GM23338 (cell line): Measurements from ENCODE around the gene GNPTAB. TPM values are rescaled to one million over a fixed set of nuclear protein-coding genes. Genes with fewer than 3 reads are reported as not detected.

Experiments used
- ATAC-seq: fragments of 200-7000 bp; cut with Tn5 transposase; 3 replicates; pipeline ENCODE4 v1.9.1; 2020
- DNase-seq: peaks from one replicate; pipeline ENCODE4 v3.0.0-alpha.2; 2015; ENCODE audit warnings: low spot score
- H2AFZ ChIP-seq: fragments of 200-600 bp; sonication (generic); 2 replicates; pipeline ENCODE4 v1.8.0; 2016; ENCODE audit warnings: antibody characterized with exemption, mild to moderate bottlenecking, moderate library complexity
- H3F3A ChIP-seq: fragments of 200-600 bp; sonication (generic); replicated peaks from 2 replicates; pipeline ENCODE4 v1.8.0; 2017; ENCODE audit warnings: antibody characterized with exemption, mixed run types, low read depth
- H3K27ac ChIP-seq: fragments of 200-600 bp; sonication (generic); 2 replicates; pipeline ENCODE4 v1.6.1; 2016; ENCODE audit warnings: low read depth
- H3K27me3 ChIP-seq: fragments of 200-600 bp; sonication (generic); 2 replicates; pipeline ENCODE4 v1.8.0; 2016; ENCODE audit warnings: mild to moderate bottlenecking, mixed run types, moderate library complexity; ENCODE audit not compliant: insufficient read depth
- H3K36me3 ChIP-seq: fragments of 200-600 bp; sonication (generic); 2 replicates; pipeline ENCODE4 v1.8.0; 2016; ENCODE audit warnings: mild to moderate bottlenecking; ENCODE audit not compliant: insufficient read depth
- H3K4me1 ChIP-seq: fragments of 200-600 bp; sonication (generic); 2 replicates; pipeline ENCODE4 v1.8.0; 2016; ENCODE audit warnings: mild to moderate bottlenecking, moderate library complexity; ENCODE audit not compliant: insufficient read depth
- H3K4me2 ChIP-seq: fragments of 200-600 bp; sonication (generic); 2 replicates; pipeline ENCODE4 v1.7.1; 2017; ENCODE audit warnings: mixed run types
- H3K4me3 ChIP-seq: fragments of 200-600 bp; sonication (generic); 2 replicates; pipeline ENCODE4 v1.6.1; 2016; ENCODE audit warnings: mixed run types
- H3K79me2 ChIP-seq: fragments of 200-600 bp; sonication (generic); replicated peaks from 2 replicates; pipeline ENCODE4 v1.8.0; 2017; ENCODE audit warnings: mild to moderate bottlenecking; ENCODE audit not compliant: insufficient read depth
- H3K9me2 ChIP-seq: fragments of 200-600 bp; sonication (generic); 2 replicates; pipeline ENCODE4 v1.8.0; 2017; ENCODE audit not compliant: insufficient read depth
- H4K20me1 ChIP-seq: fragments of 200-600 bp; sonication (generic); replicated peaks from 2 replicates; pipeline ENCODE4 v1.8.0; 2017; ENCODE audit warnings: mild to moderate bottlenecking; ENCODE audit not compliant: insufficient read depth
- H3K27ac Mint-ChIP-seq: 2 replicates; pipeline ENCODE4 v1.8.0; 2020; ENCODE audit warnings: inconsistent platforms, mild to moderate bottlenecking, moderate library complexity, mixed read lengths
- H3K27me3 Mint-ChIP-seq: 3 replicates; pipeline ENCODE4 v1.8.0; 2022; ENCODE audit warnings: low read depth, mild to moderate bottlenecking, moderate library complexity, mixed read lengths, inconsistent platforms; ENCODE audit not compliant: insufficient read depth, poor library complexity
- H3K36me3 Mint-ChIP-seq: 3 replicates; pipeline ENCODE4 v1.8.0; 2021; ENCODE audit warnings: low read depth, mild to moderate bottlenecking, inconsistent platforms, moderate library complexity, mixed read lengths
- H3K4me1 Mint-ChIP-seq: 3 replicates; pipeline ENCODE4 v1.8.0; 2020; ENCODE audit warnings: mild to moderate bottlenecking, inconsistent platforms, mixed read lengths
- H3K4me3 Mint-ChIP-seq: 3 replicates; pipeline ENCODE4 v1.8.0; 2021; ENCODE audit warnings: moderate library complexity, mild to moderate bottlenecking, inconsistent platforms, mixed read lengths
- H3K9me3 Mint-ChIP-seq: 3 replicates; pipeline ENCODE4 v1.8.0; 2020; ENCODE audit warnings: moderate library complexity, mild to moderate bottlenecking, inconsistent platforms, mixed read lengths
- CTCF ChIP-seq, 2 experiments: fragments of 200-600 bp in 1 of 2; sonication (generic) in 1 of 2; conservative IDR thresholded peaks; 2 replicates each; pipeline versions ENCODE4 v1.5.1 to v1.6.1; 2016 to 2017; ENCODE audit warnings: antibody characterized with exemption in 2 of 2, low read depth in 2 of 2, mild to moderate bottlenecking in 2 of 2, moderate library complexity in 1 of 2
- EZH2 ChIP-seq: fragments of 200-600 bp; sonication (generic); IDR thresholded peaks from one replicate; pipeline ENCODE4 v1.8.0; 2017; ENCODE audit warnings: antibody characterized with exemption, mild to moderate bottlenecking, low read depth; ENCODE audit not compliant: unreplicated experiment
- JUNB ChIP-seq: IDR thresholded peaks from one replicate; pipeline ENCODE4 v1.6.1; 2016; ENCODE audit warnings: antibody characterized with exemption; ENCODE audit not compliant: unreplicated experiment
- NANOG ChIP-seq: IDR thresholded peaks from 2 replicates; pipeline ENCODE4 v1.6.1; 2016; ENCODE audit warnings: antibody characterized with exemption, borderline replicate concordance
- ZNF114 ChIP-seq: fragments of 250-450 bp; sonication (Bioruptor Pico); IDR thresholded peaks from 2 replicates; pipeline ENCODE4 v1.5.0; 2020; ENCODE audit warnings: mild to moderate bottlenecking, moderate library complexity
- ZNF331 ChIP-seq: fragments of 250-450 bp; sonication (Bioruptor Pico); IDR thresholded peaks from 2 replicates; pipeline ENCODE4 v1.5.0; 2020; ENCODE audit warnings: low read depth, mild to moderate bottlenecking, moderate library complexity
- ZNF462 ChIP-seq: fragments of 250-450 bp; sonication (Bioruptor Pico); IDR thresholded peaks from 2 replicates; pipeline ENCODE4 v1.5.0; 2020; ENCODE audit warnings: mild to moderate bottlenecking, moderate library complexity
- polyA plus RNA-seq: library from polyadenylated mRNA; unstranded; fragments of >200 nt; fragmentation: Nextera tagmentation; extraction: Ambion mirVana; gene quantifications from 2 replicates; pipeline ENCODE4 v1.2.1, GENCODE V29; 2016
- total RNA-seq: library from RNA; depleted of rRNA; stranded (reverse); fragments of >200 nt; shearing (Covaris generic); gene quantifications from 2 replicates; pipeline ENCODE4 v1.2.3, GENCODE V29; 2014

Gene GNPTAB
- total and polyA plus RNA-seq, 2 experiments from 2014 or later, result 23.6 to 58.3 TPM

- peaks cover 2% of the 10 kb centered on the region for H3K27me3 Mint-ChIP-seq
- no peak overlapping the region for H2AFZ ChIP-seq
Measured at GRCh38 chr12:101832030-101832429, 1.3 kb upstream of the GNPTAB start.

GRCh38 chr12:101829639-101830366 lies 956 bp downstream of the GNPTAB start:
- peaks cover 57% of the 10 kb centered on the region for H3K79me2 ChIP-seq
- H3K27ac Mint-ChIP-seq, result peak overlapping the region; percentile 88; the same call in 1 of the 2 replicates
- H3F3A ChIP-seq, result no peaks in the 10 kb centered on the region
- no peaks in the 10 kb centered on the region for H3K36me3 ChIP-seq
- peaks cover 32% of the 10 kb centered on the region for H3K4me1 ChIP-seq
- H3K27me3 Mint-ChIP-seq, result peaks cover 2% of the 10 kb centered on the region
- no peaks in the 10 kb centered on the region for H3K9me3 Mint-ChIP-seq
- H3K4me3 ChIP-seq, result peak overlapping the region; percentile 98
- peak overlapping the region; percentile 97 for H3K4me3 Mint-ChIP-seq
- no peaks in the 10 kb centered on the region for H3K9me2 ChIP-seq
- H3K4me1 Mint-ChIP-seq, result peaks cover 29% of the 10 kb centered on the region
- no peaks in the 10 kb centered on the region for H4K20me1 ChIP-seq
- H3K4me2 ChIP-seq, result peak overlapping the region; percentile 94
- H3K27ac ChIP-seq, result peak overlapping the region; percentile 77
- DNase-seq (no peak), ATAC-seq (peak; percentile 12)
- H3K36me3 Mint-ChIP-seq, result no peaks in the 10 kb centered on the region; the same call in 2 of the 3 replicates
- H3K27me3 ChIP-seq, result no peaks in the 10 kb centered on the region
- peak overlapping the region; percentile 90; the same call in 1 of the 2 replicates for H2AFZ ChIP-seq
- TF ChIP-seq JUNB (no peak), EZH2 (no peak), ZNF331 (CRISPR knock-in tag) (no peak), ZNF462 (CRISPR knock-in tag) (no peak), ZNF114 (CRISPR knock-in tag) (no peak), CTCF (conservative IDR thresholded peaks at IDR 0.05; ENCODE audit: low read depth in 2 of 2) (no peak)

More at GRCh38 chr12:101832030-101832429, 1.3 kb upstream of the GNPTAB start:
- no peak overlapping the region for H3K27ac ChIP-seq
- 0 out of 3 replicates have a peak overlapping the region, but pooled peaks have one; percentile 67 for H3K4me3 Mint-ChIP-seq
- H3K9me2 ChIP-seq, result no peaks in the 10 kb centered on the region
- H4K20me1 ChIP-seq, result no peaks in the 10 kb centered on the region
- ATAC-seq (no peak), DNase-seq (no peak)
- peaks cover 10% of the 10 kb centered on the region; the same call in 2 of the 3 replicates for H3K4me1 Mint-ChIP-seq
- H3K4me1 ChIP-seq, result peaks cover 11% of the 10 kb centered on the region
- no peaks in the 10 kb centered on the region for H3K9me3 Mint-ChIP-seq
- H3K27ac Mint-ChIP-seq, result no peak overlapping the region
- H3K36me3 ChIP-seq, result no peaks in the 10 kb centered on the region
- peaks cover 34% of the 10 kb centered on the region for H3K79me2 ChIP-seq
- H3K27me3 ChIP-seq, result no peaks in the 10 kb centered on the region
- no peaks in the 10 kb centered on the region for H3F3A ChIP-seq
- H3K4me3 ChIP-seq, result no peak overlapping the region
- TF ChIP-seq NANOG (no peak), CTCF (conservative IDR thresholded peaks at IDR 0.05; ENCODE audit: low read depth in 2 of 2) (no peak)
- no peak overlapping the region for H3K4me2 ChIP-seq
- no peaks in the 10 kb centered on the region; the same call in 2 of the 3 replicates for H3K36me3 Mint-ChIP-seq
